GM18867 (cell line): Measurements from ENCODE around the gene CCDC85B.

Source experiments
- ATAC-seq: cut with Tn5 transposase; IDR thresholded peaks from one replicate; pipeline ENCODE4 v1.9.1; 2021; ENCODE audit warnings: mild to moderate bottlenecking, moderate library complexity; ENCODE audit not compliant: unreplicated experiment

CCDC85B gene

GRCh38 chr11:65868076-65868667 lies 22.3 kb upstream of the CCDC85B start:
- ATAC-seq = no peak

- no peak for ATAC-seq
These were observed 21.6 kb upstream of the CCDC85B start for GRCh38 chr11:65868907-65869306.

GRCh38 chr11:65869643-65870306 lies 20.7 kb upstream of the CCDC85B start:
- no peak for ATAC-seq

- ATAC-seq = no peak
These were observed 20.2 kb upstream of the CCDC85B start for GRCh38 chr11:65870307-65870658.

GRCh38 chr11:65870706-65871681 lies 19.5 kb upstream of the CCDC85B start:
- ATAC-seq = no peak

- ATAC-seq = no peak
These were observed 18.5 kb upstream of the CCDC85B start for GRCh38 chr11:65871811-65872548.

- no peak for ATAC-seq
These were observed 17.7 kb upstream of the CCDC85B start, which contains the start of gene EFEMP2 for GRCh38 chr11:65872586-65873317. Gene EFEMP2 (minus strand): TSS chr11:65872800. CDS start chr11:65872354, 446 bp downstream.

GRCh38 chr11:65873318-65874156 lies 16.9 kb upstream of the CCDC85B start:
- ATAC-seq = peak; percentile 82

- no peak for ATAC-seq
These were observed 10.9 kb upstream of the CCDC85B start, which contains the start of gene CTSW for GRCh38 chr11:65879617-65880016. Gene CTSW (plus strand): TSS chr11:65879837. CDS start chr11:65879855, 18 bp downstream.

GRCh38 chr11:65880027-65880426 lies 10.4 kb upstream of the CCDC85B start:
- ATAC-seq = no peak

- no peak for ATAC-seq
These were observed 9.5 kb upstream of the CCDC85B start for GRCh38 chr11:65880844-65881421.

- ATAC-seq = no peak
These were observed 8.1 kb upstream of the CCDC85B start for GRCh38 chr11:65882120-65883057.

GRCh38 chr11:65883058-65883761 lies 7.3 kb upstream of the CCDC85B start:
- no peak for ATAC-seq

GRCh38 chr11:65883786-65884715 lies 6.4 kb upstream of the CCDC85B start:
- no peak for ATAC-seq

GRCh38 chr11:65884716-65885092 lies 5.8 kb upstream of the CCDC85B start:
- peak; percentile 33 for ATAC-seq

GRCh38 chr11:65885231-65885630 lies 5.2 kb upstream of the CCDC85B start:
- no peak for ATAC-seq
